H1 (cell line): Measurements from ENCODE around the gene NGFR. TPM values are rescaled to one million over a fixed set of nuclear protein-coding genes. Genes with fewer than 3 reads are reported as not detected.
"Not testable (repeated sequence)": the region's sequence is repeated elsewhere in the genome, so short reads cannot be mapped to it uniquely, and the experiment has no call there.

Source experiments
- CTCF ChIA-PET: fragments of 300-600 bp; sonication (Branson Sonifier 250); formaldehyde crosslinking; loops from one replicate; lab custom pipeline; 2021; ENCODE audit not compliant: partially characterized antibody; lab: Charles Lee
- POLR2A ChIA-PET: fragments of 300-600 bp; sonication (Branson Sonifier 250); formaldehyde crosslinking; loops from one replicate; lab custom pipeline; 2021; ENCODE audit warnings: inconsistent platforms; ENCODE audit not compliant: partially characterized antibody; lab: Charles Lee
- DNase-seq, 2 experiments: peaks; one replicate each; pipeline versions ENCODE4 v3.0.0 to v3.0.0-alpha.2; 2010 to 2022; ENCODE audit warnings: low spot score in 2 of 2, low read depth in 1 of 2, mixed read lengths in 1 of 2
- FAIRE-seq: peaks from 2 replicates; lab custom pipeline; 2011; peaks lifted over from hg19 to GRCh38; lab: Jason Lieb, UNC
- H2AFZ ChIP-seq: 2 replicates; pipeline ENCODE4 v1.8.1; 2012; ENCODE audit warnings: low read length, inconsistent platforms
- H2AK5ac ChIP-seq: 2 replicates; pipeline ENCODE4 v1.6.1; 2013; ENCODE audit warnings: low read depth, low read length
- H2BK120ac ChIP-seq: replicated peaks from 2 replicates; pipeline ENCODE3; 2013; ENCODE audit warnings: low read depth, low read length, inconsistent platforms
- H2BK12ac ChIP-seq: 2 replicates; pipeline ENCODE4 v1.6.1; 2013; ENCODE audit warnings: low read depth, low read length
- H2BK15ac ChIP-seq: 2 replicates; pipeline ENCODE4 v1.6.1; 2013; ENCODE audit warnings: low read length
- H2BK20ac ChIP-seq: 2 replicates; pipeline ENCODE4 v1.6.1; 2013; ENCODE audit warnings: low read length
- H2BK5ac ChIP-seq: 2 replicates; pipeline ENCODE4 v1.6.1; 2013; ENCODE audit warnings: low read depth, low read length
- H3K14ac ChIP-seq: 2 replicates; pipeline ENCODE4 v1.6.1; 2013; ENCODE audit warnings: inconsistent platforms; ENCODE audit not compliant: insufficient read length
- H3K18ac ChIP-seq: 2 replicates; pipeline ENCODE4 v1.6.1; 2013; ENCODE audit warnings: low read length; ENCODE audit errors: extremely low read depth
- H3K23ac ChIP-seq: 2 replicates; pipeline ENCODE4 v1.6.1; 2013; ENCODE audit warnings: inconsistent platforms; ENCODE audit not compliant: insufficient read length
- H3K23me2 ChIP-seq: 2 replicates; pipeline ENCODE4 v1.6.1; 2013; ENCODE audit warnings: low read depth, low read length
- H3K27ac ChIP-seq: 2 replicates; pipeline ENCODE4 v1.6.1; 2011; ENCODE audit warnings: low read depth, low read length, inconsistent platforms
- H3K27me3 ChIP-seq, 4 experiments: replicated peaks in 1 of 4; 1 replicate in 1 of 4; 2 replicates in 3 of 4; pipeline versions ENCODE4 v1.6.1 to v1.8.1; 2011 to 2013; ENCODE audit warnings: low read length in 3 of 4, mild to moderate bottlenecking in 3 of 4, inconsistent platforms in 2 of 4, mixed read lengths in 2 of 4, moderate library complexity in 1 of 4; ENCODE audit not compliant: control insufficient read depth in 3 of 4, insufficient read depth in 3 of 4; ENCODE audit errors: extremely low read depth in 1 of 4
- H3K36me3 ChIP-seq, 4 experiments: 2 replicates each; pipeline versions ENCODE4 v1.6.1 to v1.8.1; 2011 to 2013; ENCODE audit warnings: mild to moderate bottlenecking in 4 of 4, low read length in 3 of 4, moderate library complexity in 2 of 4, control low read depth in 1 of 4, inconsistent platforms in 1 of 4; ENCODE audit not compliant: insufficient read depth in 4 of 4, control insufficient read depth in 2 of 4
- H3K4ac ChIP-seq: replicated peaks from 2 replicates; pipeline ENCODE3; 2013; ENCODE audit warnings: low read length, low read depth, mixed read lengths, inconsistent platforms; ENCODE audit not compliant: insufficient read length
- H3K4me1 ChIP-seq, 4 experiments: replicated peaks in 1 of 4; 1 replicate in 1 of 4; 2 replicates in 3 of 4; pipeline versions ENCODE4 v1.6.1 to v1.8.1; 2011 to 2013; ENCODE audit warnings: low read length in 3 of 4, inconsistent platforms in 2 of 4, mixed read lengths in 1 of 4; ENCODE audit not compliant: insufficient read depth in 4 of 4, control insufficient read depth in 3 of 4
- H3K4me2 ChIP-seq, 2 experiments: 2 replicates each; pipeline versions ENCODE4 v1.6.1 to v1.8.1; 2011 to 2013; ENCODE audit warnings: low read depth in 2 of 2, low read length in 2 of 2, control low read depth in 1 of 2, inconsistent platforms in 1 of 2, mild to moderate bottlenecking in 1 of 2; ENCODE audit not compliant: insufficient read depth in 1 of 2
- H3K4me3 ChIP-seq, 4 experiments: fragments of 200-600, 300-600 bp in 1 of 4; sonication (generic), shearing (Covaris generic), sonication (Bioruptor Twin) in 1 of 4; 2 replicates each; pipeline versions ENCODE4 v1.5.1 to v1.8.1; 2011 to 2016; ENCODE audit warnings: low read length in 4 of 4, low read depth in 3 of 4, control low read depth in 2 of 4, inconsistent platforms in 2 of 4, mild to moderate bottlenecking in 2 of 4, mixed read lengths in 1 of 4, moderate library complexity in 1 of 4; ENCODE audit not compliant: insufficient read depth in 2 of 4; ENCODE audit errors: extremely low read depth in 1 of 4
- H3K56ac ChIP-seq: replicated peaks from 2 replicates; pipeline ENCODE3; 2013; ENCODE audit warnings: low read depth, mild to moderate bottlenecking, mixed read lengths, low read length, inconsistent platforms; ENCODE audit not compliant: insufficient read length
- H3K79me1 ChIP-seq: 2 replicates; pipeline ENCODE4 v1.6.1; 2013; ENCODE audit warnings: low read depth, low read length, control low read depth
- H3K79me2 ChIP-seq, 2 experiments: 2 replicates each; pipeline versions ENCODE4 v1.6.1 to v1.8.1; 2012 to 2013; ENCODE audit warnings: low read length in 2 of 2, mild to moderate bottlenecking in 2 of 2, inconsistent platforms in 1 of 2; ENCODE audit not compliant: insufficient read depth in 2 of 2, control insufficient read depth in 1 of 2
- H3K9ac ChIP-seq, 4 experiments: replicated peaks in 1 of 4; 1 replicate in 1 of 4; 2 replicates in 3 of 4; pipeline versions ENCODE4 v1.6.1 to v1.8.1; 2011 to 2013; ENCODE audit warnings: low read depth in 3 of 4, low read length in 3 of 4, control low read depth in 2 of 4, mild to moderate bottlenecking in 2 of 4, moderate library complexity in 2 of 4, inconsistent platforms in 1 of 4; ENCODE audit errors: extremely low read depth in 1 of 4
- H3K9me3 ChIP-seq, 2 experiments: 2 replicates each; pipeline versions ENCODE4 v1.6.1 to v1.8.1; 2012 to 2013; ENCODE audit warnings: mild to moderate bottlenecking in 2 of 2, moderate library complexity in 2 of 2, control low read depth in 1 of 2, inconsistent platforms in 1 of 2, low read depth in 1 of 2, low read length in 1 of 2, mixed read lengths in 1 of 2; ENCODE audit not compliant: insufficient read depth in 2 of 2
- H4K20me1 ChIP-seq, 2 experiments: replicated peaks in 1 of 2; 2 replicates each; pipeline versions ENCODE3 to v1.8.1; 2011 to 2013; ENCODE audit warnings: inconsistent platforms in 2 of 2, low read length in 2 of 2, mild to moderate bottlenecking in 1 of 2; ENCODE audit not compliant: insufficient read depth in 2 of 2, control insufficient read depth in 1 of 2
- H4K5ac ChIP-seq: 2 replicates; pipeline ENCODE4 v1.6.1; 2013; ENCODE audit warnings: low read length, low read depth, mixed read lengths, inconsistent platforms; ENCODE audit not compliant: insufficient read length
- H4K8ac ChIP-seq: 2 replicates; pipeline ENCODE4 v1.8.0; 2013; ENCODE audit warnings: mild to moderate bottlenecking, moderate library complexity, low read length, inconsistent platforms; ENCODE audit not compliant: insufficient read depth; ENCODE audit errors: extremely low read depth
- H4K91ac ChIP-seq: replicated peaks from 2 replicates; pipeline ENCODE3; 2013; ENCODE audit warnings: low read length, mixed read lengths, inconsistent platforms; ENCODE audit not compliant: insufficient read length
- BACH1 ChIP-seq: IDR thresholded peaks from 2 replicates; pipeline ENCODE4 v1.6.1; 2012; ENCODE audit warnings: low read length, improper control_type of control experiment
- FOSL1 ChIP-seq: IDR thresholded peaks from 2 replicates; pipeline ENCODE4 v1.6.1; 2011; ENCODE audit warnings: mild to moderate bottlenecking, low read depth, low read length, moderate library complexity; ENCODE audit not compliant: insufficient read depth
- JUND ChIP-seq: IDR thresholded peaks from 2 replicates; pipeline ENCODE4 v1.6.1; 2011; ENCODE audit warnings: mild to moderate bottlenecking, improper control_type of control experiment, low read length
- KDM4A ChIP-seq: IDR thresholded peaks from one replicate; pipeline ENCODE4 v1.7.1; 2012; ENCODE audit warnings: low read depth, mild to moderate bottlenecking, moderate library complexity, low read length, inconsistent platforms; ENCODE audit not compliant: severe bottlenecking
- SP1 ChIP-seq: IDR thresholded peaks from 2 replicates; pipeline ENCODE4 v1.6.1; 2011; ENCODE audit warnings: low read depth, low read length
- WGBS, 2 experiments: shearing (Covaris generic) in 1 of 2; methylation state at CpG; one replicate each; pipeline versions ENCODE4 v1.1.6 to v1.1.7; 2013 to 2015; ENCODE audit warnings: low lambda C conversion rate in 2 of 2, mixed read lengths in 2 of 2, inconsistent platforms in 1 of 2, low coverage in 1 of 2, missing lambda C conversion rate in 1 of 2; ENCODE audit not compliant: insufficient replicate concordance in 2 of 2, insufficient coverage in 1 of 2, insufficient read length in 1 of 2; ENCODE audit errors: extremely low coverage in 1 of 2, missing lambda C conversion rate in 1 of 2; 5-methylcytosine and 5-hydroxymethylcytosine counted together
- polyA plus RNA-seq, 7 experiments: library from polyadenylated mRNA; depleted of rRNA in 3 of 7; stranded (reverse) in 5 of 7; unstranded in 2 of 7; fragments of >200 nt in 5 of 7; fragments of 200-250 nt in 2 of 7; gene quantifications; 1 replicate in 5 of 7; 2 replicates in 1 of 7; 4 replicates in 1 of 7; pipeline versions ENCODE4 v1.2.1 to v1.2.3, GENCODE V29; 2011 to 2013; ENCODE audit warnings: missing spikeins in 2 of 7, mixed read lengths in 2 of 7
- total RNA-seq: library from RNA; stranded (reverse); fragmentation: NEBNext Ultra II Directional; extraction: Animal tissue kit (Norgen Biotek cat#: 25700); gene quantifications from 2 replicates; pipeline ENCODE4 v1.2.1, GENCODE V29; 2021
- TF ChIP-seq, protein P1 (sequence below): IDR thresholded peaks from 2 replicates; pipeline ENCODE4 v1.6.1; 2011; ENCODE audit warnings: low read depth, mild to moderate bottlenecking, low read length; ENCODE audit not compliant: insufficient read depth
- TF ChIP-seq, protein P2 (sequence below): IDR thresholded peaks from 2 replicates; pipeline ENCODE4 v1.6.1; 2012; ENCODE audit warnings: inconsistent platforms

Gene NGFR
- total and polyA plus RNA-seq, 2 of the 8 experiments (the other 6 are each of a cell fraction or from before 2014, with no cell fraction given): 8.1 to 10.3 TPM

GRCh38 chr17:49502254-49502653 lies 7.2 kb downstream of the NGFR start (continued):
- TF ChIP-seq, protein P1, sequence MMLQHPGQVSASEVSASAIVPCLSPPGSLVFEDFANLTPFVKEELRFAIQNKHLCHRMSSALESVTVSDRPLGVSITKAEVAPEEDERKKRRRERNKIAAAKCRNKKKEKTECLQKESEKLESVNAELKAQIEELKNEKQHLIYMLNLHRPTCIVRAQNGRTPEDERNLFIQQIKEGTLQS: no peak
- no peak for TF ChIP-seq FOSL1
- no peak for TF ChIP-seq KDM4A
- TF ChIP-seq, protein P2, sequence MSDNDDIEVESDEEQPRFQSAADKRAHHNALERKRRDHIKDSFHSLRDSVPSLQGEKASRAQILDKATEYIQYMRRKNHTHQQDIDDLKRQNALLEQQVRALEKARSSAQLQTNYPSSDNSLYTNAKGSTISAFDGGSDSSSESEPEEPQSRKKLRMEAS: no peak
- no peak for TF ChIP-seq BACH1
- TF ChIP-seq SP1: no peak
- TF ChIP-seq JUND: no peak

DNA sequence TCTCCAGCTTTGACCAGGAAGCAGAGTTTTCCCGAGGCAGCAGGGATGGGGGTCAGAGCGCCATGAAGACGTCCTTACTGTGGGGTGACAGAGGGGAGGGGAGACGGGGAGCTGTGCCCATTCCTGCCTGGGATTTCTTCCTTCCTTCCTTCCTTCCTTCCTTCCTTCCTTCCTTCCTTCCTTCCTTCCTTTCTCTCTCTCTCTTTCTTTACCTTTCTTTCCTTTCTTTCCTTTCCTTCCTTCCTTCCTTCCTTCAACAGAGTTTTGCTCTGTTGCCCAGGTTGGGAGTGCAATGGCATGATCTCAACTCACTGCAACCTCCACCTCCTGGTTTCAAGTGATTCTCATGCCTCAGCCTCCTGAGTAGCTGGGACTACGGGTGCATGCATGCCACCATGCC lies 7.6 kb downstream of the NGFR start:
- H2BK120ac ChIP-seq, H3K23me2 ChIP-seq, H3K36me3 ChIP-seq, H4K5ac ChIP-seq, H2BK20ac ChIP-seq, H2BK12ac ChIP-seq, H4K20me1 ChIP-seq, H3K4me2 ChIP-seq, DNase-seq, H3K9me3 ChIP-seq, H2AK5ac ChIP-seq, H3K27ac ChIP-seq, H3K4me3 ChIP-seq, FAIRE-seq, H2BK15ac ChIP-seq, H3K4ac ChIP-seq, H3K79me2 ChIP-seq, H3K18ac ChIP-seq, H3K79me1 ChIP-seq, H4K8ac ChIP-seq, H2AFZ ChIP-seq, H3K23ac ChIP-seq, H3K56ac ChIP-seq, H3K9ac ChIP-seq: not testable (repeated sequence)
- ChIA-PET CTCF (interaction anchor here (0.6 to 12.8 kb wide), 8 partner anchors 8 to 159 kb away, joined by 3 to 210 read pairs (median 3); no protein-coding TSS in a partner anchor), POLR2A (interaction anchor here (1.6 kb wide), 1 partner anchor 16 kb away, joined by 6 read pairs; no protein-coding TSS in a partner anchor)
- H3K4me1 ChIP-seq: peaks cover 3 to 18% (median 10%) of the 10 kb centered on the region in 4 experiments
- 88% methylated on average over 4 of the region's 5 CpGs; no CpG with 5 or more reads in 1 of the 2 experiments for WGBS, 2 experiments
- peak overlapping the region; percentile 58 for H4K91ac ChIP-seq
- H3K14ac ChIP-seq: peak overlapping the region; percentile 67
- peaks cover 0 to 14% (median 12%) of the 10 kb centered on the region in 4 experiments; a peak in 5 of 7 replicates for H3K27me3 ChIP-seq
- H2BK5ac ChIP-seq: 0 out of 2 replicates have a peak overlapping the region, but pooled peaks have one; percentile 16
